Lung microvascular endothelial cell (primary cell): Measurements from ENCODE around the gene TACC3. TPM values are rescaled to one million over a fixed set of nuclear protein-coding genes. Genes with fewer than 3 reads are reported as not detected.

Experiments used
- DNase-seq, 2 donors: peaks; one replicate each; pipeline versions ENCODE4 v3.0.0 to v3.0.0-alpha.2; 2010; ENCODE audit warnings: low read depth in 2 of 2
- total RNA-seq: library from RNA; depleted of rRNA; stranded (reverse); fragments of >200 nt; gene quantifications from 2 replicates; pipeline ENCODE4 v1.2.1, GENCODE V29; 2014

The TACC3 gene
- total RNA-seq, 1 donor from 2014 or later, result 4.4 TPM

GRCh38 chr4:1772853-1773538 is 51.7 kb downstream of the TACC3 start:
- DNase-seq, result no peak

GRCh38 chr4:1773754-1774153 is 52.4 kb downstream of the TACC3 start:
- DNase-seq, result no peak

DNA sequence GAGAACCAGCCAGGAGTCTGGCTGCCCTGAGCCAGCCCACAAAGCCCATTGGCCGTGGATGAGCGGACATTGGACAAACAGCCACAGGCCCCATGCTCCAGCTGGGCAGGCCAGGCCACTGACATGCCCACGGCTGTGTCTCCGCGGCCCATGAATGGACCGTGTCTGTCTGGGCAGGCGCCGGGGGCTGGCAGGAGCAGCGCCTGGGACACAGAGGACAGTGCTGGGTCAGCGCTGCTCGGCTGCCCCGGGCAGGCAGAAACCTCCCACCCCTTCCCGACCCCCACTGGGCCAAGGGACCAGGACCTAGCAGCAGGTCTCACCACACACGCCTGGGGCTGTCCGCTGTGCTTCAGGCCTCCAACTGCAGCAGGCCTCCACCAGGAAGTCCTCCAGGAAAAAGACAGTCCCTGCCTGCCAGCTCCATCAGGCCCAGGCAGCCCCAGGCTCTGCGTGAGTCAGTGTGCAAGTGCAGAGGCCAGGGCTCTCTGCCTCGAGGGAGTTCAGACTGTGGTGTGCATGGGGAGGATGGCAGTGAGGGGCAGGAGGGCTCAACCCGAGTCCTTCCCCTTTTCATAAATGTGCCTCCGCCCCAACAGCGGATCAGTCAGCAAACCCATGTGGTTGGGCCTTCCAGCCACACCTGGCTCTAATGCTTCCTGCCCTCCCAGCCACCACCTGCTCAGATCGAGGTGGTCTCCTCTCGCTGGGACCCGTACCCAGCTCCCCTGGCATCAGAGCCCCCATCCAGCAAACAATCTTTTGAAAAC is 54.6 kb downstream of the TACC3 start:
- DNase-seq, result no peak

GRCh38 chr4:1776521-1777161 is 55.3 kb downstream of the TACC3 start:
- DNase-seq, result no peak

- DNase-seq, result peak in 1 of 2 donors; percentile 64
Measured at GRCh38 chr4:1777822-1778641, 56.7 kb downstream of the TACC3 start.

DNA sequence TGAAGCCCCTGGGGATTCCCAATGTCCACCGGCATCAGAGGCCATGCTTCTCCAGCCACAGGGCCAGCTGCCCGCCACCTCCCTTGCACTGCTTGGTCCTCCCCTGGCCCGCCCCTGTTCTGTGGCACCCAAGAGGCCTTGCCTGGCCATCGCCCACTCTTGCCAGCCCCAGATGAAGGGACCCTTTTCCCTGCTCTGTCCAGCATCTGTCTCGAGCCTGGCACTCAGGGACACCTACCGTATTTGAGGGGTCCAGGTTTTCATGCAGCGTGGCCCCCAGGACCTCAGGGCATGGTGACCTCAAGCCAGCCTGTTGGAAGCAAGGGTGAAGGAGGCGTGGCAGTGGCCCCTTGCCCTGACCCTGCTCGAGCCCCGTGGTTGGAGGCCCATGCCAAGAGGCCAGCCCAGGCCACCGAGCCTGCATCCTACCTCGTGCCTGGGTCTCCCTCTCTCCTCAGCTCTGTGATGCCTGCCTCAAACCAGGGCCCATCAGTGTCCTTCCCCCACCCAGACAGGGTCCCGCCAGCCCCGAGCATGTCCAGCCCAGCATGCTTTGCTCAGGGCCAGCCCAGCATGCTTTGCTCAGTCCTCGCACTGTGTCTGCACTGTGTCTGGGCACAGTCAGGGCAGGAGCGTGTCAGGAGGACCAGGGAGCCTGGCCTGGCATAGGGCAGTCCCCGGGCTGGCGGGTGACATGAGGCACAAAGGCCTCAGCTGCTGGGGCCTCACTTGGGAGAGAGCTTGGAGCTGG is 57.5 kb downstream of the TACC3 start:
- DNase-seq, result no peak

DNA sequence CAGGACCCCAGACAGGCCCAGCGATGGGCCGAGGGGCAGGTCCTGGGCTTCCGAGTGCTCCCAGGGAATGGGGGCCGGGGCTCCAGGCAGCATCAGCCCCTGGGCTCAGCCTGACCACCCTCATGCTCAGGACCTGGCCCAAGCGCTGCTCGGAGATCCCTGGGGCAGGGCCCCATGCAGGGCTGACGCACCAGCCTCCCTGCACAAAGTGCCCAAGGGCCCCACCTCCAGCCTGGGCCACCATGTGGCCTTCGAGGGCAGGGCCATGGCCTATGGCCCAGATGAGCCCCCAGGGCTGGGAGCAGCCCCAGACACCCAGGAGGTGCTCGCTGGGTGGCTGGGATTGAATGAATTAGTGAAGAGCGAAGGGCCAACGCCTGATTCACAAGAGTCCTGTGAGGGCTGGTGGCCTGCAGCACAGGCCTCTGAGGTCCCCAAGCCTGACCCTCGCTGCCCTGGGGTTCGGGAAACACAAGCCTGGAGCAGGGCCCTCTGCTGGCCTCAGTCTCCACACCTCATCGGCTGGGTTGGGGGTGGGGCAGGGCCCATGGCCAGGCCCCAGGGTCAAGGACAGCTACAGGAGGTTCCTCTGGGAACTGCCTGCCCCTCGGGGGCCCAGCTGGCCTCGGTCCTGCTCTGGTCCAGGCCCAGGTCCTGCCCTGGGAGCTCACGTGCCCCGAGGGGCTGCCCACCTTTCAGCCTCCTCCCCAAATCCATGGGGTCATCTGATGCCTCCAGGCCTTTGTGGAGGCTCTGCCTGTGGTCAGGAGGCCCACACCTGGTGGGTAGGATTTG is 58.5 kb downstream of the TACC3 start:
- no peak for DNase-seq

- no peak for DNase-seq
Measured at GRCh38 chr4:1780435-1780834, 59.1 kb downstream of the TACC3 start.

DNA sequence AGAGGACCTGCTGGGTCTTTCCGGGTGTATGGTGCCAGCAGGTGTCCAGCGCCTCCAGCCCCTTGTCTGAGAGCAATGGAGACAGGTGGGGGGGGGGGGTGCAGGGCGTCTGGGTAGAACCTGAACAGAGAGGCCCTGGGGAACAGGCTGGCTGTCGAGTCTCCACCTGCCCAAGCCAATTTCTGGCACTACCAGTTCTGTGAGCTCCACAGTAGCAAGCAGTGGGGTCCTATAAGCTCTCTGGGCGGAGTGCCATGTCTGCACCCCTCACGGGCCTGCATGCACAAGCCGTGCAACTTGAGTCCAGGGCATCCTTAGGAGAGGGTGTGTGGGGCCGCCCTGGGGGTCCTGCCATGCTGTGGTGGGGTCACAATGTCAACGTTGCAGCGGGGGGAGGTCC is 61.7 kb downstream of the TACC3 start:
- no peak for DNase-seq

DNA sequence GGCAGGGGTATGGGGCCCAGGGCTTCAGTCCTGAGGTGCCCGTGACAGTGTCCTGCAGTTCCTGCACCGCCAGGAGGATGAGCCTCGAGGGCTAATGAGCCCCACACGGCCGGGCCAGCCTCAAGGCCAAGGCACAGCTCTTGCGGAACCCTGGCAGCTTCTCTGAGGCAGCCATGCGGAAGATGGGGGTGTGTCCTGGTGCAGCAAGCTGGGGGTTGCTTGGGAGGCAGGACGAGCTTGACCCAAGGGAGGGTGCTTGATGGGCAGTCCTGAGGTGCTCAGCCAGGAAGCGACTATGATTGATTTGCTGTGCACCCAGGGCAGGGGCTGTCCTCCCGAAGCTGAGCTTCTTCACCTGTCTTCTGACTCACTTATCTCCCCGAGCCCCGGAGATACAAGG is 62.6 kb downstream of the TACC3 start:
- DNase-seq, result no peak

DNA sequence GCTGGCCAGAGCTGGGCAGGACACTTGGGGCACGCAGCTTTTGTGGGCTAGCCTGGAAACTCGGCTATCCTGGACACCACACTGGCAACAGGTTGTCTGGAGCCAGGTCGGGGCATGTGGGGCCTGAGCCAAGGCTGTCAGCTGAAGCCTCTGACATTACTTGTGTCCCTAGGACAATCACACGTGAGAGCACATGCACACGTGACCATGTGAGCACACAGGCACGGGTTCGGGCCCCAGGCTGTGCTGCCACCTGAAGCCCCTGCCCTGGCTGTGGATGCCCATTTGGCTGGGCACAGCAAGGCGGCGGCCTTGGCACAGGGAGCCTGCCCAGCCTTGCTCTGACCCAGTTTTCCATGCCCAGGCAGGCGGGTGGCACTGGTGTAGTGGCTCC is 63.1 kb downstream of the TACC3 start:
- DNase-seq, result no peak

DNA sequence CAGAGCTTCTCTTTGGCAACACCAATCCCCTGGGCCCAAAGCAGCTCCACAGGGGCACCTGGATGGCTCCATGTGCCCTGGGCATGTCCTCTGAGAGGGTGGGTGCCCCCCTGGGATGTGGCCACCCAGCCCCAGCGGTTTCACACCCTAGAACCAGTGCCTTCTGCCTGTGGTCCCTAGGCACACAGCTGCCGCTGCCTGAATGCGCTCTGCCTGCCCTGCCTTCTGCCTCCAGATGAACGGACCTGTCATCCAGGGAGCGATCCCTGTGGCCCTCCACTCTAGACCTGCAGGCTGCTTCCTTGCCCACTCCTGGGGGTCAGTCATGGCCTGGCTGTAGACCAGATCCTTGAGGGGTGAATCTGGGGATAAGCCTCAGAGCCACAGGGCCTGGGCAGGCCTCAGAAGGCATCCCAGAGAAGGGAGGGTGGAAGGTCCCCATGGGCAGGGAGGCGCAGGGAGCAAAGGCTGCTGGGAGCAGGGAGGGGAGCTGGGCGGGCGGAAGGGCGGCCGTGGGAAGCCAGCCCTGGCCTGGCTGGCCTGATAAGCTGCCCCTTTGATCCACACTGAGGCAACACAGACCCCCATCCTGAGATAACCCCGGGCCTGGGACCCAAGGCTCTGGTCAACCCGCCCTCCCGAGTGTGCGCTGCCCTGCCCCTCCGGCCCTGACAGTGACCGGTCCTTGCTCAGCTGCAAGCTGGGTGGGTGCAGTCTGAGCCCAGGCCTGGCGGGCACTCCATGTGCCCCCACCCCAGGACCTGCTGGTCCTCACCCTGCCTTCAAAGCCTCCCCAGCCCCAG is 63.7 kb downstream of the TACC3 start:
- DNase-seq, result peak in 1 of 2 donors; percentile 49

- DNase-seq, result no peak
Measured at GRCh38 chr4:1785592-1785991, 64.3 kb downstream of the TACC3 start.

GRCh38 chr4:1786544-1787362 is 65.4 kb downstream of the TACC3 start:
- no peak for DNase-seq

DNA sequence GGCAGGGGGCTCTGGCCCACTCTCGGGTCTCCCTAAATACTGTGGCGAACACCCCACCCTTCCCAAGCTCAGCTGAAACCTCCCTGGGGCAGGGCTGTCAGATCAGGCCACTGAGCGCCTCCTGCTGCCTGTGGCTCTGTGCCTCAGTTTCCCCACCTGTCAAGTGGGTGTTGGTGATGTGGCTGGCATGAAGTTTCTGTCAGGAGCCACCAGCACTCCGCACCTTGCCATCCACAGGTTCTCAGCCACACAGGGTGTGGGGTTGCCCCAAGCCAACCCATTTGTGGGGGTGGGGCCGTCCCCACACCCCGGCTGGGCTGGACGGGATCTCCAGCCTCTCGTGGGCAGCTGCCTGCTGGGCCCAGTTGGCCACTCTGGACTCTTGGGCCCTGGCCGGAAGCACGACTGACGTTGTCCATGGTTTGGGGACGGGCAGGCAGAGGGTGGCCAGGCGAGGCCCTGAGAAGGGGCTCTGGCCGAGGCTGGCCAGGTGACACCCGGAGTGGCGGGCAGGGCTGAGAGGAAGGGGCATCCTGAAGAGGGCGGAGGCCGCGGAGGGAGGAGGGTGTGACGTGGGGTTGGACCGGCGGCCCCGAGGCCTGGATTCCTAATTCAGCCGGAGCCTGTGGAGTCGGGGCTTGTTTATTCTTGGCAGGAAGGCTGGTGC is 66.2 kb downstream of the TACC3 start:
- no peak for DNase-seq

DNA sequence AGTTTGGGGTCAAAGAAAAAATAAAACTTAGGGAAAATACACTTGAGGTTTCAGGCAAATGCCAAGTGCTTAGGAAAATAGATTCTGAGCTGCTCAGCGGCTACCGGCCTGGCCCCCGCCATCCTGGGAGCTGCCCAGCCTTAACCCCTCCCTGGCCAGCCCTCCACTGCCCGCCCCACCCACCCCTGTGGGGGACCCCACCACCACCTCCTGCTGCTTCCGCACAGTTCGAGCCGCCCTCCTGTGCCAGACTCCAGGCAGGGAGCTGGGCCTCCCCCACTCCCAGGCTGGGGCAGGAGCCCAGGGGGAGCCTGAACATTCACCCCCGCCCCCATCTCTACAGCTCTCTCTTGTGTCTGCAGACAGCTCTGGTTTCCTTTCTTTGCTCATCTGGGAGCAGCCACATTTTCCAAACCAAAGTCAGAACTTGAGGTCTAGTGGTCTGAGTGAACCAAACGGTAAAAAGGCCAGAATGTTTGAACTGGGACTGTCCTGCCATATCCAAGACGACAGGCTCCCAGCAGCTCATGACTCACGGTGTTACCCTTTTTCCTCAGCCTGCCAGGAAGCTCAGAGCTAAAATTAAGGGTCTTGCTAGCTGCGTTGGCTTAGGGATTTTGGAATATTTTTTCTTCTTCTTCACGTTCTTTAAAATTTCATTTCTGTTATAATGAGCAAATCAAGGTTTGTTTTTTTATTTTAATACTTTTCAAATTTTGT is 67.1 kb downstream of the TACC3 start:
- no peak for DNase-seq

DNA sequence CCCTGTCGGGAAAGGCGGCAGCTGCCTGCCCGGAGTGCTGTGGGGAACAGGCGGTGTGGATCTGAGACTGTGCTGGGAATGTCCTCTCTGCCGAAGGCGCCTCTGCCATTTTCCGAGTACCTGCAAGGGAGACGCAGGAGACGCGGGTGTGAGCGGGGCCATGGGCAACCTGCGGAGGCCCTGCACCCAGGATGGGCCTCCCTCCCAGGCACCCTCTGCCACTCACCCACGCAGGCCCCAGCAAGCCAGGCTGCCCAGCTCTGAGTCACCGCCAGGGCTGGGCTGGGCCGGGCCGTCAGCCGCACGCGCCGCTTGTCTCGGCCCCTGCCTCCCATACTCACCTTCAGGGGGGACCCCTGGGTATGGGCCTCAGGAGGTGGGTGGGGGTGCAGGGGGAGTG is 68.2 kb downstream of the TACC3 start:
- DNase-seq, result no peak
